GM21723 (cell line): ENCODE results near the gene PA2G4.

Source experiments
- ATAC-seq: cut with Tn5 transposase; IDR thresholded peaks from one replicate; pipeline ENCODE4 v1.9.1; 2021; ENCODE audit warnings: mild to moderate bottlenecking, moderate library complexity; ENCODE audit not compliant: unreplicated experiment

Gene PA2G4

GRCh38 chr12:56122637-56123036 lies 18.3 kb downstream of the PA2G4 start:
- no peak for ATAC-seq

- ATAC-seq: no peak
Measured at GRCh38 chr12:56124133-56124532, 19.8 kb downstream of the PA2G4 start.

- ATAC-seq: no peak
Measured at GRCh38 chr12:56126732-56127239, 22.4 kb downstream of the PA2G4 start.

GRCh38 chr12:56127485-56127887 lies 23.1 kb downstream of the PA2G4 start:
- no peak for ATAC-seq

GRCh38 chr12:56127888-56128669 lies 23.7 kb downstream of the PA2G4 start, which contains the start of gene ESYT1:
Gene ESYT1 (plus strand): TSS chr12:56128267. CDS start chr12:56128320, 53 bp downstream.
- ATAC-seq: peak; percentile 87

GRCh38 chr12:56128670-56129205 lies 24.4 kb downstream of the PA2G4 start:
- ATAC-seq: no peak

- peak; percentile 32 for ATAC-seq
Measured at GRCh38 chr12:56129206-56129941, 25.0 kb downstream of the PA2G4 start.

GRCh38 chr12:56129942-56130495 lies 25.7 kb downstream of the PA2G4 start:
- ATAC-seq: no peak

- ATAC-seq: no peak
Measured at GRCh38 chr12:56130876-56131275, 26.5 kb downstream of the PA2G4 start.

- ATAC-seq: no peak
Measured at GRCh38 chr12:56134897-56135296, 30.5 kb downstream of the PA2G4 start.

- no peak for ATAC-seq
Measured at GRCh38 chr12:56137853-56138571, 33.7 kb downstream of the PA2G4 start.

- no peak for ATAC-seq
Measured at GRCh38 chr12:56141946-56142784, 37.8 kb downstream of the PA2G4 start.

GRCh38 chr12:56143217-56143616 lies 38.9 kb downstream of the PA2G4 start:
- no peak for ATAC-seq

GRCh38 chr12:56143870-56144269 lies 39.5 kb downstream of the PA2G4 start:
- ATAC-seq: no peak

GRCh38 chr12:56145217-56145616 lies 40.9 kb downstream of the PA2G4 start:
- ATAC-seq: no peak

GRCh38 chr12:56146492-56147460 lies 42.4 kb downstream of the PA2G4 start:
- ATAC-seq: no peak

- no peak for ATAC-seq
Measured at GRCh38 chr12:56150563-56150962, 46.2 kb downstream of the PA2G4 start.

- peak; percentile 49 for ATAC-seq
Measured at GRCh38 chr12:56151672-56152131, 47.3 kb downstream of the PA2G4 start.
